Neutrophil (primary cell): Measurements from ENCODE around the gene RAB3GAP2.
"Not testable (repeated sequence)": the region's sequence is repeated elsewhere in the genome, so short reads cannot be mapped to it uniquely, and the experiment has no call there.

ENCODE experiments used
- H3K27ac ChIP-seq: fragments of 200-600 bp; sonication (generic); 2 replicates; pipeline ENCODE4 v1.5.1; 2016; ENCODE audit warnings: mild to moderate bottlenecking, moderate library complexity
- H3K27me3 ChIP-seq: fragments of 200-600 bp; sonication (generic); 2 replicates; pipeline ENCODE4 v1.6.0; 2016; ENCODE audit warnings: mild to moderate bottlenecking
- H3K36me3 ChIP-seq: fragments of 200-600 bp; sonication (generic); 2 replicates; pipeline ENCODE4 v1.5.1; 2017
- H3K4me1 ChIP-seq, 2 experiments: fragments of 200-600 bp in 1 of 2; sonication (generic) in 1 of 2; 1 replicate in 1 of 2; 2 replicates in 1 of 2; pipeline versions ENCODE4 v1.5.1 to v1.6.1; 2013 to 2016; ENCODE audit warnings: low read depth in 1 of 2, low read length in 1 of 2, mild to moderate bottlenecking in 1 of 2, moderate library complexity in 1 of 2; ENCODE audit not compliant: control insufficient read depth in 1 of 2, insufficient read depth in 1 of 2
- H3K4me3 ChIP-seq, 2 experiments: fragments of 200-600 bp in 1 of 2; sonication (generic) in 1 of 2; 1 replicate in 1 of 2; 2 replicates in 1 of 2; pipeline ENCODE4 v1.5.1; 2013 to 2016; ENCODE audit warnings: low read depth in 1 of 2, low read length in 1 of 2, mild to moderate bottlenecking in 1 of 2, moderate library complexity in 1 of 2
- H3K9me3 ChIP-seq: fragments of 200-600 bp; sonication (generic); 2 replicates; pipeline ENCODE4 v1.5.1; 2016
- CTCF ChIP-seq: fragments of 200-600 bp; sonication (generic); IDR thresholded peaks from 2 replicates; pipeline ENCODE4 v1.5.1; 2016; ENCODE audit warnings: antibody characterized with exemption

The RAB3GAP2 gene

GRCh38 chr1:220121791-220122530, 150.3 kb downstream of the RAB3GAP2 start:
- H3K36me3 ChIP-seq = peaks cover 23% of the 10 kb centered on the region
- H3K27me3 ChIP-seq = no peaks in the 10 kb centered on the region
- peaks cover 0 to 5% of the 10 kb centered on the region in 2 experiments for H3K4me1 ChIP-seq
- no peaks in the 10 kb centered on the region for H3K9me3 ChIP-seq
- no peak overlapping the region for H3K27ac ChIP-seq
- H3K4me3 ChIP-seq = no peak overlapping the region
- no peak for TF ChIP-seq CTCF

- Histone ChIP-seq H3K4me3 (no peak overlapping the region), H3K27me3 (no peaks in the 10 kb centered on the region), H3K36me3 (peaks cover 33% of the 10 kb centered on the region), H3K9me3 (no peaks in the 10 kb centered on the region), H3K4me1 (no peaks in the 10 kb centered on the region), H3K27ac (no peak overlapping the region)
- no peak for TF ChIP-seq CTCF
Measured at GRCh38 chr1:220119043-220119512, 153.2 kb downstream of the RAB3GAP2 start.

- Histone ChIP-seq H3K36me3 (peaks cover 66% of the 10 kb centered on the region), H3K9me3 (no peaks in the 10 kb centered on the region), H3K4me3 (no peak overlapping the region), H3K4me1 (no peaks in the 10 kb centered on the region), H3K27me3 (no peaks in the 10 kb centered on the region), H3K27ac (no peak overlapping the region)
- peak; percentile 31 for TF ChIP-seq CTCF
Measured at GRCh38 chr1:220113136-220113695, 159.0 kb downstream of the RAB3GAP2 start.

GRCh38 chr1:220112600-220112999, 159.7 kb downstream of the RAB3GAP2 start:
- not testable (repeated sequence) for H3K27ac ChIP-seq, H3K4me1 ChIP-seq, H3K4me3 ChIP-seq, H3K9me3 ChIP-seq, H3K27me3 ChIP-seq
- peaks cover 69% of the 10 kb centered on the region for H3K36me3 ChIP-seq

- not testable (repeated sequence) for H3K4me1 ChIP-seq, H3K4me3 ChIP-seq, H3K27ac ChIP-seq, H3K9me3 ChIP-seq, H3K27me3 ChIP-seq
- peaks cover 71% of the 10 kb centered on the region for H3K36me3 ChIP-seq
Measured at GRCh38 chr1:220110473-220110872, 161.8 kb downstream of the RAB3GAP2 start.

- peaks cover 61% of the 10 kb centered on the region for H3K36me3 ChIP-seq
- H3K27ac ChIP-seq = no peak overlapping the region
- H3K27me3 ChIP-seq = no peaks in the 10 kb centered on the region
- no peak overlapping the region for H3K4me3 ChIP-seq
- peaks cover 2 to 6% of the 10 kb centered on the region in 2 experiments for H3K4me1 ChIP-seq
- TF ChIP-seq CTCF = no peak
- H3K9me3 ChIP-seq = no peaks in the 10 kb centered on the region
Measured at GRCh38 chr1:220099826-220100225, 172.4 kb downstream of the RAB3GAP2 start.
